Measurements from ENCODE around the gene PLCB3.

DNA sequence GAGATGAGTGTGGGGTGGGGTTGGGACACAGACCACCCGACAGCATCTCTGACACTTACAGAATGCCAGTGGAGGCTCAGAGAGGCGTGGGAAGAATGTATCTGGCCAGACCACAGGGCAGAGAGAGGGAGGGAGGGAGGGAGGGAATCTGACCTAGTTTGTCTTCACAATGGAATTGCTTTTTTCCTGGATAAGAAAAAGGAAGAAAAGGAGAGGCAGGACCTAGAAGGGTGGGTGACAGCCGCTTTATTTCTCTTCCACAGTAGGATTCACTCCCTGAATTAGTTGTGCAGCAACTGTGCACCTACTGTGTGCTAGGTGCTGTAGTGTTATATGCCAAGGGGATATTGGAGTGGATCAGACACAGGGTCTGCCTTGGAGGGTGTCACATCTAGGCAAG, 43.4 kb downstream of the PLCB3 start:
- TF ChIP-seq, protein P1, sequence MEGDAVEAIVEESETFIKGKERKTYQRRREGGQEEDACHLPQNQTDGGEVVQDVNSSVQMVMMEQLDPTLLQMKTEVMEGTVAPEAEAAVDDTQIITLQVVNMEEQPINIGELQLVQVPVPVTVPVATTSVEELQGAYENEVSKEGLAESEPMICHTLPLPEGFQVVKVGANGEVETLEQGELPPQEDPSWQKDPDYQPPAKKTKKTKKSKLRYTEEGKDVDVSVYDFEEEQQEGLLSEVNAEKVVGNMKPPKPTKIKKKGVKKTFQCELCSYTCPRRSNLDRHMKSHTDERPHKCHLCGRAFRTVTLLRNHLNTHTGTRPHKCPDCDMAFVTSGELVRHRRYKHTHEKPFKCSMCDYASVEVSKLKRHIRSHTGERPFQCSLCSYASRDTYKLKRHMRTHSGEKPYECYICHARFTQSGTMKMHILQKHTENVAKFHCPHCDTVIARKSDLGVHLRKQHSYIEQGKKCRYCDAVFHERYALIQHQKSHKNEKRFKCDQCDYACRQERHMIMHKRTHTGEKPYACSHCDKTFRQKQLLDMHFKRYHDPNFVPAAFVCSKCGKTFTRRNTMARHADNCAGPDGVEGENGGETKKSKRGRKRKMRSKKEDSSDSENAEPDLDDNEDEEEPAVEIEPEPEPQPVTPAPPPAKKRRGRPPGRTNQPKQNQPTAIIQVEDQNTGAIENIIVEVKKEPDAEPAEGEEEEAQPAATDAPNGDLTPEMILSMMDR (conservative IDR thresholded peaks at IDR 0.05 in 1 of 2, IDR thresholded peaks at IDR 0.05 in 1 of 2; ENCODE audit: extremely low read depth in 1 of 2, insufficient read depth in 1 of 2, low read depth in 1 of 2, low read length in 2 of 2), result no peak
- TF ChIP-seq EZH2 (IDR thresholded peaks at IDR 0.05; ENCODE audit: borderline replicate concordance, low read length), result no peak

Data from mammary epithelial cell (primary cell).